Activated CD4-positive, alpha-beta T cell treated with anti-CD3 and anti-CD28 coated beads for 36 hours (primary cell): ENCODE data around the gene TAOK3. TPM values are rescaled to one million over a fixed set of nuclear protein-coding genes. Genes with fewer than 3 reads are reported as not detected.
"Not testable (repeated sequence)": the region's sequence is repeated elsewhere in the genome, so short reads cannot be mapped to it uniquely, and the experiment has no call there.

Experiments
- ATAC-seq: fragments of 200-7000 bp; cut with Tn5 transposase; one replicate; pipeline ENCODE4 v1.10.0; 2021; ENCODE audit warnings: mild to moderate bottlenecking, moderate library complexity
- CTCF ChIA-PET: fragments of 350-600 bp; sonication (Branson Sonifier 250); formaldehyde crosslinking; loops from one replicate; lab custom pipeline; 2021; ENCODE audit warnings: antibody characterized with exemption; lab: Charles Lee
- POLR2A ChIA-PET: fragments of 350-600 bp; sonication (Branson Sonifier 250); formaldehyde crosslinking; loops from one replicate; lab custom pipeline; 2021; ENCODE audit warnings: antibody characterized with exemption, inconsistent platforms; lab: Charles Lee
- DNase-seq: peaks from one replicate; pipeline ENCODE4 v3.0.0-alpha.2; 2020
- H3K27ac Mint-ChIP-seq: one replicate; pipeline ENCODE4 v1.8.0; 2021; ENCODE audit warnings: mixed read lengths
- H3K27me3 Mint-ChIP-seq: one replicate; pipeline ENCODE4 v1.8.0; 2021; ENCODE audit warnings: mixed read lengths
- H3K36me3 Mint-ChIP-seq: one replicate; pipeline ENCODE4 v1.8.0; 2021; ENCODE audit warnings: low read depth, mixed read lengths
- H3K4me1 Mint-ChIP-seq: one replicate; pipeline ENCODE4 v1.8.0; 2021; ENCODE audit warnings: mixed read lengths
- H3K4me3 Mint-ChIP-seq: one replicate; pipeline ENCODE4 v1.8.0; 2021; ENCODE audit warnings: mild to moderate bottlenecking, moderate library complexity, mixed read lengths
- H3K9me3 Mint-ChIP-seq: one replicate; pipeline ENCODE4 v1.8.0; 2021; ENCODE audit warnings: low read depth, mixed read lengths
- intact Hi-C, 2 experiments: fragments of 100-400 bp; cut with DNase I in 1 of 2; cut with micrococcal nuclease in 1 of 2; formaldehyde crosslinking; loops; one replicate each; pipeline versions ENCODE4 v1.14.2 to v1.15.1; 2022 to 2024; cut with DNase I, micrococcal nuclease
- total RNA-seq, 2 experiments: library from RNA; stranded (reverse); gene quantifications; one replicate each; pipeline ENCODE4 v1.2.3, GENCODE V29; 2021

The TAOK3 gene
- total RNA-seq, 2 experiments from 2014 or later, result 49.4 to 51.1 TPM

DNA sequence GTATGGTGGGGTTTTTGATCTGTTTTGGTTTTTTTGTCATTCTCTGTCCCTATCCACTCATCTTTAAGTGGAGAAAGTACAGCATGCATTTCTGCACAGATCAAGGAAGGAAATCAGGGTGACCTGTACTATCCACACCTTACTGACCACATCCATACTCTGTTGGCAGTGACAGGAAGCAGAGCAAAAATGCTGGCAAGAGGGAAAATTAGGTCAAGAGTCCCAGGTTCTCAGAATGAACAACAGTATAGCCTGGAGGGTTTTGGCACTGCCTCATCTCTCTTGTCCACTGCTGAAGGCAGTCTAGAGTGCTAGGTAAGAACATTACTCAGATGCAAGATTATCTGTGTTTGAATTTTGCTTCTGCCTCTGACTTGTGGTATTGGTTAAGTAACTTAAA lies 70.7 kb downstream of the TAOK3 start:
- ATAC-seq (no peak), DNase-seq (no peak)
- Mint-ChIP-seq H3K36me3 (peaks cover 5% of the 10 kb centered on the region), H3K27me3 (no peaks in the 10 kb centered on the region), H3K4me1 (peaks cover 40% of the 10 kb centered on the region), H3K9me3 (no peaks in the 10 kb centered on the region), H3K27ac (no peak overlapping the region), H3K4me3 (no peak overlapping the region)
- CTCF ChIA-PET, result interaction anchor here (0.6 kb wide), 1 partner anchor 11 kb away, joined by 3 read pairs; no protein-coding TSS in a partner anchor
- intact Hi-C loops, result no loop called here
- POLR2A ChIA-PET, result no interaction called here

DNA sequence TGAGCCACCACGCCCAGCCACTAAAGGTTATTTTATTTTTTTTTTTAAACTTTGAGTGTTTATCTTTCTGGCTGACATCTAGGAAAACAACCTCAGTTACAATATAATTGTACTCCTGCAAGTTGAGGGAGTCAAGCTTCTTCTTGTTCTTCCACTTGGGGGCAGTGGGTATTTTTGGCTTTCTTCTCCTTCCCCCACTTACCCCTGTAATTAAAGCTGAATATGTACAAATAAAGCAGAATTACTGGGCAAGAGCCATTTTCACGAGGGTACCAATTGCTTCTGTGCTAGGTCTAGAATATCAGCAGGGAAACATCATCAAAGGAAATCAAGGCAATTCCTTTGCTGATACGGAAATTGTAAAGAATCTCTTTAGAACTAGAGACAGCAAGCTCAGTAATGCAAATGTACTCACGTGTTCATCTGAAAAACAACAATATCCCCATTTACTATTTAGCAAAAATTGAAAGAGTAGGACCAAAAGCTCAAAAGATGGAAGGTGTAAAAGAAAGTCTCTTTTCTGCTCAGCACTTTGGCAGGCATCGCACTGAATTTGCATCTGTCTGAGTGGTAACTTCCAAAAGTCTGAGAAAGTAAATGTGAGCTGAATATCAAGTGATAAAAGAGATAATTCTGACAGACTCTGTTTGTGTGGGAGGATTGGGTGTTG lies 72.8 kb downstream of the TAOK3 start:
- Mint-ChIP-seq H3K4me1 (peaks cover 39% of the 10 kb centered on the region), H3K27ac (no peak overlapping the region), H3K36me3 (peaks cover 7% of the 10 kb centered on the region), H3K27me3 (no peaks in the 10 kb centered on the region), H3K9me3 (no peaks in the 10 kb centered on the region), H3K4me3 (no peak overlapping the region)
- ChIA-PET POLR2A (interaction anchor here (0.5 kb wide), 1 partner anchor 117 kb away, joined by 4 read pairs; no protein-coding TSS in a partner anchor), CTCF (interaction anchor here (0.6 to 1.4 kb wide), 4 partner anchors 17 to 58 kb away, joined by 3 to 9 read pairs (median 4); no protein-coding TSS in a partner anchor)
- ATAC-seq (no peak), DNase-seq (no peak)
- intact Hi-C loops, result no loop called here

- intact Hi-C loops, result no loop called here
- ChIA-PET POLR2A (no interaction called here), CTCF (no interaction called here)
- ATAC-seq (no peak), DNase-seq (no peak)
- no peaks in the 10 kb centered on the region for H3K27me3 Mint-ChIP-seq
- no peak overlapping the region for H3K27ac Mint-ChIP-seq
- no peak overlapping the region for H3K4me3 Mint-ChIP-seq
- H3K36me3 Mint-ChIP-seq, result peaks cover 13% of the 10 kb centered on the region
- H3K9me3 Mint-ChIP-seq, result no peaks in the 10 kb centered on the region
- peaks cover 20% of the 10 kb centered on the region for H3K4me1 Mint-ChIP-seq
These were observed 75.4 kb downstream of the TAOK3 start for GRCh38 chr12:118297284-118297683.

- no peaks in the 10 kb centered on the region for H3K9me3 Mint-ChIP-seq
- intact Hi-C loops, result no loop called here
- DNase-seq, result no peak
- no peak for ATAC-seq
- peaks cover 12% of the 10 kb centered on the region for H3K36me3 Mint-ChIP-seq
- POLR2A ChIA-PET, result no interaction called here
- no peak overlapping the region for H3K4me3 Mint-ChIP-seq
- CTCF ChIA-PET, result interaction anchor here (0.6 kb wide), 1 partner anchor 689 kb away, joined by 3 read pairs; the partner anchor contains the start of gene SRRM4
- no peaks in the 10 kb centered on the region for H3K27me3 Mint-ChIP-seq
- H3K4me1 Mint-ChIP-seq, result no peaks in the 10 kb centered on the region
- no peak overlapping the region for H3K27ac Mint-ChIP-seq
These were observed 79.9 kb downstream of the TAOK3 start for GRCh38 chr12:118292836-118293235.

DNA sequence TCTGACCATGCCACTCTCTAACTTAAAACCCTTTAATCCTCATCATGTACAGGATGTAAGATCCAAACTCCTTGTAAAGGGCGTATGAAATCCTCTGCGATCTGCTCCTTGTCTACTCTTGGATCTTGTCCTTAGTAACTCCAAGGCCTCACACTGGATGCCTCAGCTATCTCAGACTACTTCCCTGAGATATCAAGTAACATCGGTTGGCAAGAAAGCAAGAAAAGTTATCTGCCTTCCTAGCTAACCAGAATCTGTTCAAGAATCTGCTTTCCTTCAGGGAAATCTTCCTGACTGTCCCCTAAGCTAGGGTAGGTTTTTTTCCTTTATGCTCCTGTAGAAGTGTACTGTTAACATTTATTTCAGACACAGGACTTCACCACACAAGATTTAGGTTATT lies 82.6 kb downstream of the TAOK3 start:
- Mint-ChIP-seq H3K9me3 (no peaks in the 10 kb centered on the region), H3K36me3 (peaks cover 13% of the 10 kb centered on the region), H3K4me3 (no peak overlapping the region), H3K27me3 (no peaks in the 10 kb centered on the region), H3K27ac (no peak overlapping the region), H3K4me1 (no peaks in the 10 kb centered on the region)
- ChIA-PET CTCF (interaction anchor here (0.9 kb wide), 1 partner anchor 67 kb away, joined by 3 read pairs; no protein-coding TSS in a partner anchor), POLR2A (interaction anchor here (0.6 kb wide), 1 partner anchor 12 kb away, joined by 4 read pairs; no protein-coding TSS in a partner anchor)
- ATAC-seq (no peak), DNase-seq (no peak)
- intact Hi-C loops, result no loop called here

DNA sequence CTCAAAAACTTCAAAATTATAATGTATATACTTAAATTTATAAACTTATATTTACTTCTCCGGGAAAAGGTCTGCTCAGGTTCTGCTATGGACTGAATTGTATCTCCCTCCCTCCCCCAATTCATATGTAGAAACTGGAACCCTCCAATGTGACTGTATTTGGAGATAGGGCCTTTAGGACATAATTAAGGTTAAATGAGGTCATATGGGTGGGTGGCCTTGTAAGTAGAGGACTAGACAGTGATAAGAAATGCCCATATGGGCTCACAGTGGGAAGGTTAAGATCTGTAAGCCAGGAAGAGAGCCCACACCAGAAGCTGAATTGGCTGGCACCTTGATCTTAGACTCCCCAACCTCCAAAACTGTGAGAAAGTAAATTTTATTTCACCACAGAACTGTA lies 84.5 kb downstream of the TAOK3 start:
- CTCF ChIA-PET, result interaction anchor here (0.6 to 0.9 kb wide), 2 partner anchors 433 to 1918 kb away, joined by 3 to 5 read pairs; no protein-coding TSS in a partner anchor
- Mint-ChIP-seq H3K27me3 (no peaks in the 10 kb centered on the region), H3K27ac (no peak overlapping the region), H3K9me3 (no peaks in the 10 kb centered on the region), H3K36me3 (peaks cover 9% of the 10 kb centered on the region), H3K4me3 (no peak overlapping the region), H3K4me1 (no peaks in the 10 kb centered on the region)
- POLR2A ChIA-PET, result no interaction called here
- ATAC-seq, result no peak
- no peak for DNase-seq
- intact Hi-C loops, result no loop called here

DNA sequence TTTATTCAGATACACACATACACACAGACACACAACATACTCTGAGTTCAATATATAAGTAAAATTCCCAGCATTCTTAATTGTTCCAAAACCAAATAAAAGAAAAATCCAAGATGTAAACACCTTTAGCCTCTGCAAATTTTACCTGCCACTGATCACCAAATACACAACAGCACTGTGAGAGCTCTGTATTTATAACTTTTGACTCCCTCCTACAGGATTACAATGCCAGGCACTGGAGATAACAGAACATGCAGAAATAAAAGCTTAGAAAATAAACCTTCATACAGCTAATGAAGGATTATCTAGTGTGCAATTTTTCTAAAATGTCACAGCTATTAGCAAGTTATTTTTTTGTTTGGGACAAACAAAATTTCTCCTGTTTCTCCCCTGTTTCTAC lies 85.0 kb downstream of the TAOK3 start:
- Mint-ChIP-seq H3K27ac (no peak overlapping the region), H3K9me3 (no peaks in the 10 kb centered on the region), H3K36me3 (peaks cover 7% of the 10 kb centered on the region), H3K4me3 (no peak overlapping the region), H3K27me3 (no peaks in the 10 kb centered on the region), H3K4me1 (no peaks in the 10 kb centered on the region)
- ChIA-PET CTCF (interaction anchor here (0.6 kb wide), 1 partner anchor 433 kb away, joined by 5 read pairs; no protein-coding TSS in a partner anchor), POLR2A (no interaction called here)
- intact Hi-C loops, result no loop called here
- DNase-seq, result no peak
- ATAC-seq, result no peak

- Mint-ChIP-seq H3K36me3 (peaks cover 31% of the 10 kb centered on the region), H3K4me3 (no peak overlapping the region), H3K4me1 (no peaks in the 10 kb centered on the region), H3K9me3 (peaks cover 7% of the 10 kb centered on the region), H3K27ac (no peak overlapping the region), H3K27me3 (no peaks in the 10 kb centered on the region)
- intact Hi-C loops, result no loop called here
- no peak for DNase-seq
- ChIA-PET CTCF (interaction anchor here (0.6 to 1.2 kb wide), 2 partner anchors 18 to 94 kb away, joined by 3 to 4 read pairs; partner anchors contain the start of gene SUDS3), POLR2A (no interaction called here)
- no peak for ATAC-seq
These were observed 89.9 kb downstream of the TAOK3 start for GRCh38 chr12:118282767-118283166.

GRCh38 chr12:118278288-118278687 lies 94.4 kb downstream of the TAOK3 start:
- DNase-seq, intact Hi-C loops, H3K9me3 Mint-ChIP-seq, CTCF ChIA-PET, H3K27me3 Mint-ChIP-seq, H3K4me3 Mint-ChIP-seq, H3K27ac Mint-ChIP-seq, ATAC-seq, H3K4me1 Mint-ChIP-seq: not testable (repeated sequence)
- POLR2A ChIA-PET, result interaction anchor here (0.6 kb wide), 1 partner anchor 12 kb away, joined by 4 read pairs; no protein-coding TSS in a partner anchor
- peaks cover 31% of the 10 kb centered on the region for H3K36me3 Mint-ChIP-seq

DNA sequence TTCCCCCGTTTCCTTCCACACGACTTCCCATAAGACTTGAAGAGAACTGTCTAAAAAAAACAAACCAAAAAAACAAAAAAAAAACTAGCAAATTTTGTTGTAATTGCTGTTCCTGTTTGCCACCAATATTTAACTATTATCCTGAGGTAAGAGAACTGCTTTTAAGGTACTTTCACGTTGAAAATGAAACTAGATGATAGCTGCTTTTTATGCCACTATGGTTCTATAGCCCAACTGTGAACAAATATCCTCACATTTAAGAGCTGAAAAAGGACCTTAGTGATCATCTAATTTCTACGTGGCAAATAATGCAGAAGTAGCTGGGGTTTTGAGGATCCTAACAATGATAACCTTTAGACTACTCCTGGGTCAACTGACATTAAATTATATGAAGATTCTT lies 98.6 kb downstream of the TAOK3 start:
- CTCF ChIA-PET, result interaction anchor here (0.6 to 1.0 kb wide), 7 partner anchors 15 to 1064 kb away, joined by 3 to 7 read pairs (median 3); partner anchors contain the start of gene SUDS3
- Mint-ChIP-seq H3K27me3 (no peaks in the 10 kb centered on the region), H3K4me1 (peaks cover 13% of the 10 kb centered on the region), H3K4me3 (no peak overlapping the region), H3K27ac (peak overlapping the region; percentile 58), H3K36me3 (peaks cover 7% of the 10 kb centered on the region), H3K9me3 (no peaks in the 10 kb centered on the region)
- intact Hi-C loops, result no loop called here
- no peak for ATAC-seq
- DNase-seq, result no peak
- POLR2A ChIA-PET, result no interaction called here

GRCh38 chr12:118271770-118272417 lies 100.8 kb downstream of the TAOK3 start:
- ATAC-seq (no peak), DNase-seq (no peak)
- Mint-ChIP-seq H3K4me3 (no peak overlapping the region), H3K9me3 (no peaks in the 10 kb centered on the region), H3K27me3 (no peaks in the 10 kb centered on the region), H3K27ac (no peak overlapping the region), H3K4me1 (peaks cover 13% of the 10 kb centered on the region), H3K36me3 (peaks cover 2% of the 10 kb centered on the region)
- intact Hi-C loops, result no loop called here
- CTCF ChIA-PET, result interaction anchor here (0.9 kb wide), 1 partner anchor 86 kb away, joined by 3 read pairs; no protein-coding TSS in a partner anchor
- POLR2A ChIA-PET, result no interaction called here
